HG03108 (cell line): Measurements from ENCODE around the gene WDFY3.

Experiments
- ATAC-seq: cut with Tn5 transposase; IDR thresholded peaks from one replicate; pipeline ENCODE4 v1.9.1; 2021; ENCODE audit warnings: moderate library complexity; ENCODE audit not compliant: unreplicated experiment

The WDFY3 gene

DNA sequence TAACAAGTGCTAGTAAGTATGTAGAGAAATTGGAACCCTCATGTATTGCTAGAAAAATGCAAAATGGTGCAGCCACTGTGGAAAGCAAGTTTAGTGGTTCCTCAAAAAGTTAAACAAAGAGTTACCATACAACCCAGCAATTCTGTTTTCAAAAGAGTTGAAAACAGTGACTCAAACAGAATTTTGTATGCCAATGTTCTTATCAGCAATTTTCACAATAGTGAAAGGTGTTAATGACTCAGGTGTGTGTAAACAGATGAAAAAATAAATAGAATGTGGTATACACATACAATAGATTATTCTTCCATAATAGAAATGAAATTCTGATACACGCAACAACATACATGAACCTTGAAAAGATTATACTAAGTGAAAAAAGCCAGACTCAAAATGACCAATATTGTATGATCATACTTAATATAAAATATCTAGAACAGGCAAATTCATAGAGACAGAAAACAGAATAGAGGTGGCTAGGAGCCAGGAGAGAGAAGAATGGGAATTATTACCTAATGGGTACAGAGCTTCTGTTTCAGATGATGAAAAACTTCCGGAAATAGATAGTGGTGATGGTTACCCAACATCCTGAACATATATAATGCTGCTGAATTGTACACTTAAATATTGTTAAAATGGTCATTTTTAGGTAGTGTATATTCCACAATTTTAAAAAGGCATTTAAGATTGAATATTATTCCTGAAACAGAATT lies 51.6 kb downstream of the WDFY3 start:
- no peak for ATAC-seq

- ATAC-seq: no peak
These were observed 53.3 kb downstream of the WDFY3 start for GRCh38 chr4:84913176-84913575.

DNA sequence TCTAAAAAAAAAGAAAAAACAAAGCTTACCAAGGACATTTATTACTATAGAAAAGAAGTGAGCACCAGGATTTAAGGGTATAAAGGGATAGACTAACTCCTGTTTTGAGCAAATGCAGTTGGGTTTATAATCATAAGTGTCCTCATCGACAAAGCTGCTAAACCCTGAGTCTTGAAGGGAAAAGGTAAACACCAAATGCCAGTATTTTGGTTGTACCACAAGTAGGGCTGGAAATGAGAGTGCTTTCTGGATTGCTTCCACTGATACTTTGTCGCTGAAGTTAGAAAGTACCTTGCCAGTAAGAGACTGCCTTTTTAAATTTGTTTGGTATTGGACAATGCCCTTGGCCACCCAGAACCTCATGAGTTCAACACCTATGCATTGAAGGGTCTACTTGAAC lies 53.7 kb downstream of the WDFY3 start:
- no peak for ATAC-seq

- ATAC-seq: no peak
These were observed 57.6 kb downstream of the WDFY3 start for GRCh38 chr4:84908876-84909275.

DNA sequence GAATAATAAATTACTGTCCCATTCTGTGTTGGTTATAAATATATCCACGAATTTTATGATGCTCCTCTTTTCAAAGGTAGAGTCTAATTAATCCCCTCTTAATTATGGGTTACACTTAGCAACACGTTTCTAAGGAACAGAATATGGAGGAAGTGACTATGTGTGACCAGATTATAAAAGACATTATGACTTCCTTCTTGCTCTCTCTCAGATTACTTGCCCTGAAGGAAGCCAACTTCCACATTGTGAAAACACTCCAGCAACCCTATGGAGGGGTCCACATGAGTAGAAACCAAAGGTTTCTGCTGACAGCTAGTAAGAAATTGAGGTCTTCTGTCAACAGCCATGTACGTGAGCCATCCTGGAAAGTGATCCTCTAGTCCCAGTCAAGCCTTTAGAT lies 59.3 kb downstream of the WDFY3 start:
- no peak for ATAC-seq

- no peak for ATAC-seq
These were observed 60.8 kb downstream of the WDFY3 start for GRCh38 chr4:84905646-84906045.

- no peak for ATAC-seq
These were observed 64.7 kb downstream of the WDFY3 start for GRCh38 chr4:84901740-84902281.

- no peak for ATAC-seq
These were observed 65.3 kb downstream of the WDFY3 start for GRCh38 chr4:84901173-84901572.

DNA sequence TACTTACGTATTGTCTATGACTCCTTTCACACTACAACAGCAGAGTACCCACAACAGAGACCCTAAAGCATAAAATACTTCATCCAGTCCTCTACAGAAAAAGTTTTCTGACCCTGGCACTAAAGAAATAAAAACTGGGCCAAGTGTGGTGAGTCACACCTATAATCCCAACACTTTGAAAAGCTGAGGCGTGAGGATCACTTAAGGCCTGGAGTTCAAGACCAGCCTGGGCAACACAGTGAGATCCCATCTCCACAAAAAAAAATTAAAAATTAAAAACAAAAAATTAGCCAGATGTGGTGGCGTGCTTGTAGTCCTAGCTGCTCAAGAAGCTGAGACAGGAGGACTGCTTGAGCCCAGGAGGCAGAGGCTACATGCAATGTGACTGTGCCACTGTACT lies 66.9 kb downstream of the WDFY3 start:
- ATAC-seq: no peak

GRCh38 chr4:84897516-84897915 lies 69.0 kb downstream of the WDFY3 start:
- ATAC-seq: no peak

- ATAC-seq: no peak
These were observed 71.2 kb downstream of the WDFY3 start for GRCh38 chr4:84895283-84895682.

GRCh38 chr4:84894621-84895020 lies 71.9 kb downstream of the WDFY3 start:
- ATAC-seq: no peak

DNA sequence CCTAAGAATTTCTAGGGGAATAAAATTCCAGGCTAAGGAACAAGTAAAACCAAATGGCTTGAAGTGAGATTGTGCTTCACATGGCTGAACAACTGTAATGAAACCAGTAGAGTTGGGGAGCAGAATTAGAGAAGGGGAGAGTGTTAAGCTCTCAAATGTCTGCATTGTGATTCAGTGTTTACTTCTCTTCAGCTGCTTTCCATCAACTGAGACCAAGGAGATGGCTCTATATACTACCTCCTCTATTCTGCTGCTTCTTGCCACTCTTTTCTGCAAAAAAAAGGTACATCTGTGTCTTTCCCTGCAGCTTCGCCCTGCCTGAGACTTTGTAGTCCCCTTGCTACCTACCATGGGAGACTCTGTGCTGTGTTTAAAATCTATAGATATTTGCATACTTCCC lies 73.5 kb downstream of the WDFY3 start:
- ATAC-seq: no peak

DNA sequence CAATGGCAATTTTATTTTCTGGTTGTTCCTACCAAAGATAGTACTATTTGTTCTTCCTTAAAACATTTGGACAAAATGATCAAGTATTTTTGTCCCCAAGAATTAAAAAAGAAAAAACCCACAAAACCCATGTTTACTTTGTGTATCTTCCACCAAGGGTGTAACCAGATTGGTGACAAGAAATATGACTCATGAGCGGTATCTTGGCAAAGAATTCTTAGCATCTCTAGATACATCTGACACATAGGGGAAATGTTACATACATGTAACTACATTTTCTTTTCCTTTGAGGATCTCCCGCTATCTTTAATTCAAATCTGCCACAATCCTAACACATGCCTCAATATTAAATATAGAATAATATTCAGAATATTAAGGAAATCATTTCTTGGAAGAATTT lies 78.7 kb downstream of the WDFY3 start:
- no peak for ATAC-seq

DNA sequence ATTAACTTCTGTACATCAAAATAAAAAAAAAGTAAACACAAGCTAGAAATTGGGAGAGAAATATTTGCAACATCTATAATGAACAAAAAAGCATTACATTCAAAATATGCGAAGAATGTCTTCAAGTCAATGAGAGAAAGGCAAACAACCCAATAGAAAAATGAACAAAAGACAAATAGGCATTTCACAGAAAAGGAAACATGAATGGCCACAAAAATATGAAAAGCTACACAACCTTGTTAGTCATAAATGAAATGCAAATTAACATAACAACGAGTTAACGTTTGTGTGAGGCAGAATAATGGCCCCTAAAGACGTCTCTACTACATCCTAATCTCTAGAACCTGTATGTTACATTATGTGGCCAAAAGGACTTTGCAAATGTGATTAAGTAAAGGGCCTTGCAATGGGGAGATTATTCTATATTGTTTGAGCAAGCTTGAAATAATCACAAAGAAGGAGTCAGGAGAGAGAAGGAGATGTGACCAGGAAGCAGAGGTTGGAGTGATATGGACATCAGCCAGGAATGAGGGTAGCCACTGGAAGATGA lies 86.8 kb downstream of the WDFY3 start:
- no peak for ATAC-seq

- ATAC-seq: no peak
These were observed 87.9 kb downstream of the WDFY3 start for GRCh38 chr4:84878546-84878945.

DNA sequence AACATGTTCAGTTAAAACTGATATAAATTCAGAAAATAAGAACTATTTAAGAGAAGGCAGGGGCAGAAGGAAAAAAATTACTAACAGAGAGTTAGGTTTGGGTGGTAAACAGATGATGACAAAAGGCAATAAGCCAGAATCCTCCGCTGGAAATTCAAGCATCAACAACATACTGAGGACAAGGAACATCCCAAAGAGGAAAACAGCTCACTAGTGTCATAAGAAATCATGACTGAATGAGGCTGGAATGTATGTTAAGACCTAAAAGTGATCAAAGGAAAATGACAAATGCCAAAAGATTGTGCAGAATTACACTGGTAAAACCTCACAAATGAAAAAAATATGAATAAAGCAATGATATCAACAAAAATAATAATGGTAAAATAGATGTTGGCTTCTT lies 88.4 kb downstream of the WDFY3 start:
- no peak for ATAC-seq

- no peak for ATAC-seq
These were observed 89.2 kb downstream of the WDFY3 start for GRCh38 chr4:84877051-84877833.

GRCh38 chr4:84875636-84876371 lies 90.7 kb downstream of the WDFY3 start:
- no peak for ATAC-seq

GRCh38 chr4:84874619-84875018 lies 91.9 kb downstream of the WDFY3 start:
- no peak for ATAC-seq
